HG02610 (cell line): ENCODE results near the gene DOCK2.

Experiments used
- ATAC-seq: cut with Tn5 transposase; IDR thresholded peaks from one replicate; pipeline ENCODE4 v1.9.1; 2021; ENCODE audit warnings: mild to moderate bottlenecking, moderate library complexity; ENCODE audit not compliant: unreplicated experiment

The DOCK2 gene

DNA sequence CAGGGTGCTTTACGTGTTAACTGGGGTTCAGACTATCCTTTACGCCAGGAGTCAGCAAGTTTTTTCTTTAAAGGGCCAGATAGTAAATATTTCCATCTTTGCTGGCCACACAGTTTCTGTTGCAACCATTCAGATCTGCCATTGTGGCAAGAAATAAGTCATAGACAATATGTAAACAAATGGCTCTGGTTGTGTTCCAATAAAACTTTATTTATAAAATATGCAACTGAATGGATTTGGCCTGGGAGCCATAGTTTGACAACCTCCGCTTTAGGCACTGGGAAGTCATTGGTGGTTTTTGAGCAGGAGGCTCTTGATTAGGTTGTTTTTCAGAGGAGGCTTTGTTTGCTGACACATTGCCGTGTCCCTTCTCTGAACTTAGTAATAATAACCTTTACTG lies 252.5 kb downstream of the DOCK2 start:
- ATAC-seq, result no peak

DNA sequence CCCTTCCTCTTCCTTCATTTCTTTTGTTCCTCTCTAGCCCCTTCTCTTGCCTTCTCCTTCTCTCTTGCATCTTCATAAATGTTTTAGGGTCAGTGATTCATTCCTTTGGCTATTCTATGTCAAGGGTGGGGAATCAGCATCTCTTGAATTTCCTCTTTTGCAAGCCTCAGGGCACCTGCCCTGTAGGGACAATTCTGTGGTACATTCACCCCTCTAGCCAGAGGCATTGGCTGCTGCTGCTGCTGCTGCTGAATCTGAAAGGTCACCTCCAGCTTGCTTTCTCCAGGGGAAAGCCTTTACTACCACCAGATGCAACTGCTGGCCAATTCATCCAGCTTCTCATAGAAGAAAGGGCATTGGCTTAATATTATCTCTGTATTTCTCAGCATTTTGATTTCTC lies 255.9 kb downstream of the DOCK2 start:
- no peak for ATAC-seq

DNA sequence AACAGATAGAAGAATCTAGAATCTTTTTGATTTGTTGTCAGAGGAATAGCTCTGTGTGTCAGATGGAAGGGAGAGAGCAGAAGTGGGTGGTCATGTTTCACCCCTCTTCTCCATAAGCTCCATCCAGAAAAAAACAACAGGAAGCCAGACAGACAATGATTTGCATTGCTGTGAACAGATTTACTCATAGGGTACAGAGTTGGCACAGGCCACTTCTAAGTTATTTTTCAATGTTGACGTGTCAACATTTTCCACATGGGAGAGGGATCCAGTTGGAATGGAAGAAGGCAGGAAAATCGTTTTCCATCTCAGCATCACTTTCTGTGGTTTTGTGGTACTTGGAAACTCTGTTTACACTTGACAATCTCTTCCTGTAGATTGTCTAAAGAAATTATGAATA lies 256.5 kb downstream of the DOCK2 start:
- ATAC-seq, result no peak

DNA sequence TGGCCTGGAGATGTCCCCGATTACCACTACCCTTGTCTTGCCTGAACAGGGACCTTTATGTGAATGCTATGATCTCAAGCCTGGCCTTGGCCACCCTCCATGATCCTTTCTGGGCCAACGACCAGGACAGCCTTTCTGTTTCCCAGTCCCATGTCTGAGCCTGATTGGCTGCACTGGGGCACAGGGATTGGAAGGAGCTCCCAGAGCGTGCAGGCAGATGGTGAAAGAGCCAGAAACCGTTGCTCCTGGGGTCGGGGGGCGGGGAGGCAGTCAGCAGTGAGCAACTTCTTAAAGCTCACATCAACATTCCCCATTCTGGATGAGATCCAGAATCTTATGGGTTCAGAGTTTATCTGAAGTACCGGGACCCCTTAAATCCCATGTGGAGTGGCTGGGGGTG lies 258.9 kb downstream of the DOCK2 start:
- ATAC-seq, result no peak

DNA sequence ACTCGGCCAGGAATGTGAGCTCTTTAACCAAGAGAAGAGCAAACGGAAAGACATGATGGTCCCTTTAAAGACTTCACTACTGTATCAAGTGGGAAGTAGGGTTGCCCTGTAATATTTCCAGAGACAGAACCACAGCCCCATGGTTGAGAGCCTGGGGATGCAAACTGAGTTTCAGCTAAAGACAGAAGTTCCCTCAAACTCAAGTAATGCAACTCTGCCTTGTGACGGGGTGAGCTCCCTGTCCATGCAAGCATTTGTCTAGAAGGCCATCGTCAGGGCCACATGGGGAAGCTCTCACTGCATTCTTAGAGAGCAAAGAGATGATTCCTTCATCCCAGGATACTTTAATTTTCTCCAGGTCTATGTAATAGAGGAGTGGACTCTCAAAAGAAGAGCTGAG lies 260.4 kb downstream of the DOCK2 start:
- no peak for ATAC-seq

DNA sequence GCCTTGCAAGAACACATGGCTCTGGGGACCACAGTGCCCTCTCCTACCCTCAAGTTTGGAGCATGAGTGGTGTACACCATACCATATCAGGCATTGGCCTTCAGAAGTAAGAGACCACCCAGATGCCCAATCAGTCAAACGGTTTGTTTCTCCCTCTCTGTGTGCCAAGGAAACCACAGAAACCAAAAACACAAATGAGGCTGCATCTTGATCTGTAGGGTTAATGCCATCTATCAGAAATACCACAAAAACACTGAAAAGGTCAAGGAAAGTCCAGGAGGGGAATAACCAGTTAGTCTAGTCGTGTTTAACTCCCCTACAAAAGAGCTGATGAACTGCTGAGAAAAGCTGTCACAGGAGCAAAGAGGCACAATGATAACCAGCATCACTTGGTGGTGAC lies 264.8 kb downstream of the DOCK2 start:
- no peak for ATAC-seq

DNA sequence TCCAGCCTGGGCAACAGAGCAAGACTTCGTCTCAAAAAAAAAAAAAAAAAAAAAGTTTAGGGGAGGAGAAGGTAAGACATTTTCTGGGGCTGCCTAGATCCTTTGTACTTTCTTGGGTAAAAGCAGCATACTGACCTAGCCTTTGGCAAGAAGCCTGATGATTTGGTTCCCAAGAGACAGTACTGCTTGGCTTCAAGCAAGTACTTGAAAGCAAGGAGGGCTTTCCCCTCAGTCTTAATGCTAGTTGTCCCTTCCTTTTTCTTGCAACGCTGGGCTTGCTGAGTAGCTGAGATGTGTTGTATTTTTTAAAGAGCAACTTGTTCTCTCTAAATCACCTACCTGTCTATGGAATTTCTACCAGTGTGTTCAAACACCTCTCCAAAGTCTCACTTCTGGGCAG lies 267.0 kb downstream of the DOCK2 start:
- ATAC-seq, result no peak

DNA sequence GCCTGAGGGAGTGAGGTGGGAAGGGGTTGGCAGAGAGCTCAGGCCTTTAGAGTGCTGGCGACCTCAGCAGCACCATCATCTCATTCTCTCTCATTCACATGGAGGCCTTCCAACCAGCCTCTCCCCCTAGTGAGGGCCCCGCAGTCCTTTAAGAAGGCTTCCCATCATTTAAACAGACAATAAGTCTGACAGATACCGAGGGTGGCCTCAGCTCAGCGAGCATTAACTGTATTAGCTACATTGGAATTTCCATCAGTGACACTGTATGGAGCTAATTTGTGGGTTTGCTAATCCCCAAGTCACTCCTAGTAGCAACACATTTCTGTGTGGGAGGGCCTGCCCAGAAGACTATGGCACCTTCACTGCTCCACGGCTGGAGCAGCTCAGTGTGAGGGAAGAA lies 267.4 kb downstream of the DOCK2 start:
- no peak for ATAC-seq

DNA sequence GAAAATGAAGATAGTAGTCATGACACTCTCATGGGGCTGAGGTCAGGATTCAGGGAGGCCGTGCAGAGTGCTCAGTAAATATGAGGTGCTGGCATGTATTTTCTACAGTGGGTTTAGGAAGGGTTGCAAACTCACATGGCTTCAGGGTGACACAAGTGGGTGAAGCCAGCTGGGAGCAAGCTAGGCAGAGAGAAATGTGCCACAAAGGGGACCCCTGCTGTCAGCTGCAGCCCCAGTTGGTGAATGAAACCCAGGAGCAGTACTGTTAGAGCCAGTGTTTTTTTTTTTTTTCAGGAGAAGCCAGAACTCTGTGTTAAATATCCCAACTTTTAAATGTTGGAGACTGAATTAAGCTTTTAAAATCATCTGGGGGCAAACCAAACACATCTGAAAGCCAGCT lies 267.9 kb downstream of the DOCK2 start:
- ATAC-seq, result no peak

DNA sequence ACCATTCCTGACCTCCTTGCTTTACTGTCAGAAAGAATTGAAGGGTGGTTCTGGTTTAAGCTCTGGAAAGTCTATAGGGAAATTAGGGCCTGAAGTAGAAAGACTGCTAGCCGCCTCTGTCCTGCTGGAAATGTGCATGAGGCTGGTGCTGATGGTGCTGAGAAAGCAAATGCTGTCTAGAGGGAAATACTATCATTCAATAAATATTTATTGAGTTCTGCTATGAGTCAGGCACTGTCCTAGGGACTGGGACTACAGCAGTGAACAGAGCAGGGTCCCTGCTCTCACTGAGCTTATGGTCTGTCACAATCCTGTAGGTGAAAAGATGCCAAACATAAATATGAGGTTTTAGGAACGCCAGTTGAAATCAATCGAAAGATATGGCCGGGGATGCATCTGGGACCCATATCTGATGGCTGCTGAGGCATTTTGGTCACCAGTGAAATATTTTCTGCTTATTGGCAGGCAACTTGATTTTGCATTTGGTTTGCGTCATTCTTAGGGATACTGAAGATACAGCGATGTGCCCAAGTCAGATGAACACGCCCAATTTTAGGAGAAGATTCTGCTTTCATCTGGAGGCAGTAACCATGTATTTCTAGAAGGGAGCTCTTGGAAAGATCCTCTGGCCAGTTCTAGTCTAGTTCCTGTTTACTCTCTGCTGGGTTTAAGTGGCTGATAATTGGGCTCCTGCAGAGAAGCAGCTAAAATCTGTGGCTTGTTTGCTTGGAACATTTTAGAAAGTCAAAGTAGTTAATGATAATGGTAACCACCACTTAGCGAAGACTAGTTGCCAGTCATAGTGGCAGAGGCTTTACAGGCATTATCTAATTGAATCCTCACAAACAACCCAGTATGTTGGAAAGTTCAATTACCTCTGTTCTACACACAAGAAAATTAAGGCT lies 269.9 kb downstream of the DOCK2 start:
- no peak for ATAC-seq

DNA sequence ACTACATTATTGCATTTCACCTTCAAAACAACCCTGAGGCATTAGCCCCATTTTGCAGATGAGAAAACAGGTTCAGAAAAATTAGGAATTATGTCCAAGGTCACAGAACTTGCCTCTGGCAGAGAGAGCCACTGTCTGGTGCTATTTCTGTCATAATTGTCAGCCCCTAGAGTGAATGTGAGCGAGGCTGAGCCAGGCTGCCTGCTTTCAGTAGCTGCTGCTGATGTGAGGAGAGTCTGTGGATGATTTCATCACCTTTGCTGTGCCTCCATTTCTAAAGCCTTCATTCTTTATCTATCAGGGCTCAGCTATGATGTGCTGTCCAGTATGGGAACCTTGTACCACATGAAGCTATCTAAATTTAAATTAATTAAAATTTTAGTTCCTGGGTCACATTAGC lies 271.8 kb downstream of the DOCK2 start:
- ATAC-seq, result no peak

DNA sequence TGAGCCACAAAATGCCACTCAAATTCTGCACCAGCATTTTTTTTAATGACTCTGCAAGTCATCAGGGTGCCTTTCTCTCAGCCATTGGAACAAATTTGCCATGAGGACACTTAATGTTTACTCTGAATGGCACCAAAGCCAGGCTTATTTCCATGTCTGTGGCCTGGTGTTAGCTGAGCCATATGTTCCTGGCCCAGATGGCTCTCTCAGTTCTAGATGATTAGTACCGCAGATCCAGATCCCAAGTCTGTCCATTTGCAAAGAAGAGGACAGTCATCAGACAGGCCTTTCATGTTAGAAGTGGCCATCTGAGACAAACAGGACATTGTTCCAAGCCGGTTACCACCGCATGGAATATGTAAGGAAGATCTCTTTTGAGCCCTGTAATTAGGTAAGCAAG lies 272.9 kb downstream of the DOCK2 start:
- ATAC-seq, result no peak

DNA sequence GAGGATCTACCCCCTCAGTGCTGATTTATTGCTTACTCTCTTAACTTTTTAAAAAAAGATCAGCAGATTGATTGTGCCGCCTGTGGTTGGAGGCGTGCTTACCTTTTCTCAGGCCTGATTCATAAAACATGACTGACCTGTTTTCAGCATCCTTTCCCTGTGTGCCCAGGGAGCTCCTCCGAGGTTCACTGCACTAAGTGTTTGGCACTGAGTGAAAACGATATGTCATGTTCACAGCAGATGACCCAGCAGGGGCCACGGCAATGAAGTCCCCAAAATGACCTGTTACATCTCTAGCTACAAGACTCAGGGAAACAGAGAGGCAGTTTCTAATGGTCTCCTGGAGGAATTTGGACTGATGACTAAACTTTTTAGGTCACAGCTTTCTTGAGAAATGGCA lies 273.3 kb downstream of the DOCK2 start:
- no peak for ATAC-seq

DNA sequence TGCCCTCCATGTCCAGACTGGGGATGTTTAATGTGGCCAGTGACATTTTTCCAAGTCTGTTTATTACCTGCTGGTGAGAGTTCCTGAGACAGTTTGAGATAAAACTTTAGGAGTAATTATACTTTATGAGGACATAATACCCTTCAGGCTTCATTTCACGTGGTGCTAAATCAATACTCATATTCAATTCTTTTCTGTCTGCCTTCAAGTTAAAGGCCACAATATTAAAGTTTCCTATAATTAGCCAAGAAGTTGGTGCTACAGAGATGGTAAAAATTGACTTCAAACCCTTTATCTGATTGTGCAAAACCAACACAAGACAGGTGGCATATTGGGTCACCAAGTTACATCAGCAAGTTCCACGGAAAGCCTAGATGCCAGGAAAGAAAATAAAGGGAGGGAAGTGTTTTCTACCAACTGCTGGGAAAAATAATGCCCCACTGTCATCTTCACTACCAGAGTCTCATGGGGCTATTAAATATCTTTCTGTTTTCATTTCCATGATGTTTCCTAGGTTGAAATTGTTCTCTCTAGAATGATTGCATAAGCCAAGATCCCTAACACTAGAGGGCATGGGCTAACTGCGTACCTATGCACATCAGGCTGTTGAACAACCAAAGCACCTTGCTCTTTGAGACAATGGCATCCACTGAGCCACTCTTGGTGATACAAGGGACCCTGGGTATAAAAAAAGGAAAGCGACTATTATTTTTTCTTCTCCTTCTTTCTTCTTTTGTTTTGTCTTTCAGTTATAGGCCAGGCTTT lies 274.6 kb downstream of the DOCK2 start:
- ATAC-seq, result no peak

DNA sequence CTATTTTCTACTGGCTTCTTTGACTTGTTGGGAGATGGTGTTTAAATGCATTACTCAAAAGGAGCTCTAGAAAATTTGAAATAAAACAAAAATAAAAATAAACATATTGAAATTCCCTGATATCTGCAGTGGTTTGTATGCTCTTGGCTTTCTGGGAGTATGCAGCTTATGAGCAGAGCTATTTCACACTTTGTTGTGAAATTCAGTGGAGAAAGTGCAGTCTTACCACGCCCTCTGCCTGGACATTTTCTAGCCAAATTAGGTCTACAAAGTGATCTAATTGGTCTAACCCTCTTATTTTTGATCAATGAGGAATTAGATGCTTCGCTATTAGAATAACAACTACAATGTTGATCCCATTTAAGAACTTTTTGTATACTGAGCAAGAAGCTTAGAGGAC lies 276.4 kb downstream of the DOCK2 start:
- ATAC-seq, result no peak

DNA sequence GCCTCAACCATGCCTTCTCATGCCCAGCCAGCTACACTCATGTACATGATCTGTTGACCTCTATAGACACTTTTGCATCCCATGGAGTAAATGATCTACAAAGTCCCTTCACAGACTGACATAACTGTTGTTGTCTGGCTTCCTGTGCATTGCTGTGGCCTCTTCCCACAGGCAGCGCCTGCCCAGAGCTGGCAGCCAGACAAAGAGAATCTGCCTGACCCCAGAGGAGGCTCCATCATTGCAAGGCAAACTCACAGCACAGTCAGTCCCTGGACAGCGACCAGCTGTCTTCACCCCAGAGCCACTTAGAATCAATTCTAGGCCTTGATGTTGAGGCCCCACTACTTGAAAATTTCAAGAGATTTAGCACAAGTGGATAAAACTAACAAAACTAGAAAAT lies 277.7 kb downstream of the DOCK2 start:
- no peak for ATAC-seq

DNA sequence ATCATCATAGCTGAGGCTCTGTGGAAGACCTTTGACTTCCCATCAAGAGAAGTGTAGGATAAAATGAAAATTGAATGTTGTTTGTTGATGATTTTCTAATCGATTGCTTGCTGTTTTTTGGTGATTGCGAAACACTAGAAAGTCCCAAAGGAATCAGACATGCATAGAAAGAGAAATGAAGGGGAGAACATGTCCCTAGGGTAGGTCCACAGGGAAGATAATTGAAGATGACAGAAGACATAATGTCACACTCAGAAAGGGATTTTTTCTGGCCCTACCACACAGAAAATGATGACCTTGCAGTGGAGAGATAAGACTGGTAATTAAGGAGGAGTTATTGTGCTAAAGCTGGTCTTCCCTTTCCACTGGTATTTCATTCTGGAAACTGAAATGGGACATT lies 280.4 kb downstream of the DOCK2 start:
- ATAC-seq, result no peak

DNA sequence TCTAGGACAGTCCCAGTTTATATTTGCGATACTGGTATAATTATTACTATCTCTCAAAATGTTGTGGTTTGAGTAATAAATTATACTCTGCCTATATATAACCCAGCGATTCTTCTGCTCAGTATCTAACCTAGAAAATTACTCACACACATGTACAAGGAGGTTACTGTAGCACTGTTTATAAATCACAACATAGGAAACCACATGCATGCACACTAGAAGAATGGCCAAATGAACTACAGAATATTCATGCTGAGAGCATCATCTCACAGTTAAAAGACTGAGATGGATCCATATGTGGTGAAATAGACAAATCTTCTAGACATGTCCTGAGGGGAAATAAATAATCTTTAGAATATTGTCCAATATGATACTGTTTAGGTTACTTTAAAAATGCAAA lies 281.2 kb downstream of the DOCK2 start:
- no peak for ATAC-seq

DNA sequence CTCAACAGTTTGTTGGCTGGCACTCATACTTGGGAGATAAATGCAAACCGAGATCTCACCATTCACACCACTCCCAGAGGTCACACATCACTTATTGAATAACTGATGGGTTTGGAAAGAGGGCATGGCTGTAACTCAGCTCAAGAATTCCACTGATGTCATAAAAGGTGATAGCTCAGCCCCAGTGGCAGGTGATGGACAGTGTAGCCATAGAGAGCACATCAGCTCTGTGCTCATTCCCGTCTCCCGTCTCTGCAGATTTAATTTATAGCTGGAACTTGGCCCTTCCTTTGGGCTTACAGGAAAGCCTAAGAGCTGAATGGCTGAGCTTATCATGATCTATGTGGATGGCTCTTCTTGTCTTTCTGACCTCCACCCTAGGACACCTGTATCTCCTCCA lies 283.4 kb downstream of the DOCK2 start:
- no peak for ATAC-seq

DNA sequence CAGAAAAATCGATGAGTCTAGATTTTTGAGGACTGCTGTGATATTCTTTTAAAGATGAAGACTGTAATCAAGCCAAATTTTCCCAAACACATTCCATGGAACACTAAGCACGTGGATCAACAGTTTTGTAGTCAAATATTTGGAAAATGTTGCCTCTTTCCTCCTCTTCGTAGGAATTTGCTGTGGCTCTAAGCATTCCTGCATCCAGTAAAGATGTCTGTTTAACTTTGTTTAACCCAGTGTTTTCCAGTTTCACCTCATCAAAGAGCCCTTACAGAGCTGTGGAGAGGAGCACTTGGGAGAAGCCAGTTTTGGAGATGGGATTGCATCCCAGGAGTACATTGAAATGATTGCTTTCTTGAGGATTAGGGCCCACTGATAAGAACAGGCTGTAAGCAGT lies 284.3 kb downstream of the DOCK2 start:
- no peak for ATAC-seq

DNA sequence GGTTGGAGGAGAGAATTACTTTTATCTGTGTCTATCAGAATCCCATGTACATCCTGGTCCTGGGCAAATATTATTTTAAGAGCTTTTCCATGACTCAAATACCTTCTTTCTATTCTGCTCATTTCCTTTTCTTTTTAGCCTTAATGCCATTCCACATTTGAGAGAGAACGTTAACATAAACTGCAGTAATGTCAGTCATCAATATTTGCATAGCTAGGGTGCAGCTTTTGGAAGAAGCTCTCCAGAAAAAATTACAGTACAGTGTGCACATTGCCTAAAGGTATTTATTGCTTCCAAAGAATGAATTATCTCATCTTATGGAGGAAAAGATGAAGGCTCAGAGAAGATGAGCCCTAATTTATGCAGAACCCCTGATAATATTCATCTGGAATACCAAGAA lies 284.9 kb downstream of the DOCK2 start:
- no peak for ATAC-seq

DNA sequence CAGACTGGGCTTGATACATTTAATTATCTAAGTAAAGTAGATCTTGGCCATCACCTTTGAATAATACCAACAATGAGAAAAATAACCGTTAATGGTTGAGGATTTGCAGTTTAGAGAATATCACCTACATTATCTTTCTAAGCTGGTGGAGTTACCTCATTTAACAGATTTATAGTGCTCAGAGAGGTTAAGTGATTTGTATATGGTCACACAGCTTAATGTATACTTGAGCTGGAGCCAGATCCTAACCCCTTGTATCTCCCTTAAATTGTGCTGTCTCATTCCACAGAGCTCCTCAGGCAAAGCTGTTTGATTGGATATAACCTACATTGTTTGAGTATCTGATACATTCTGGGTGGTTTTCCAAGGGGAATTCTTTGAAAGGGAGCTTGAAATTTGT lies 285.4 kb downstream of the DOCK2 start:
- ATAC-seq, result no peak
